Glutamatergic neuron (in vitro differentiated cells): ENCODE data around the gene CXorf38. TPM values are rescaled to one million over a fixed set of nuclear protein-coding genes. Genes with fewer than 3 reads are reported as not detected.

Source experiments
- DNase-seq: peaks from one replicate; pipeline ENCODE4 v3.0.0; 2022
- H3K27ac Mint-ChIP-seq: one replicate; pipeline ENCODE4 v1.8.0; 2020; ENCODE audit warnings: mild to moderate bottlenecking, mixed read lengths, inconsistent platforms; ENCODE audit not compliant: unreplicated experiment
- H3K27me3 Mint-ChIP-seq: one replicate; pipeline ENCODE4 v1.8.0; 2020; ENCODE audit warnings: mild to moderate bottlenecking, moderate library complexity, mixed read lengths, inconsistent platforms; ENCODE audit not compliant: unreplicated experiment
- H3K36me3 Mint-ChIP-seq: one replicate; pipeline ENCODE4 v1.8.0; 2020; ENCODE audit warnings: mild to moderate bottlenecking, mixed read lengths, inconsistent platforms; ENCODE audit not compliant: unreplicated experiment
- H3K4me1 Mint-ChIP-seq: one replicate; pipeline ENCODE4 v1.8.0; 2020; ENCODE audit warnings: mild to moderate bottlenecking, low read depth, mixed read lengths, inconsistent platforms; ENCODE audit not compliant: unreplicated experiment
- H3K4me3 Mint-ChIP-seq: one replicate; pipeline ENCODE4 v1.8.0; 2020; ENCODE audit warnings: mild to moderate bottlenecking, mixed read lengths, inconsistent platforms; ENCODE audit not compliant: unreplicated experiment
- H3K9me3 Mint-ChIP-seq: one replicate; pipeline ENCODE4 v1.8.0; 2020; ENCODE audit warnings: mild to moderate bottlenecking, moderate library complexity, mixed read lengths, inconsistent platforms; ENCODE audit not compliant: unreplicated experiment
- total RNA-seq: library from RNA; stranded (reverse); fragmentation: NEBNext Ultra II Directional; extraction: Animal tissue kit (Norgen Biotek cat#: 25700); gene quantifications from one replicate; pipeline ENCODE4 v1.2.1, GENCODE V29; 2021; ENCODE audit not compliant: unreplicated experiment
- TF ChIP-seq, protein P1 (sequence below): fragments of 200-600 bp; sonication (generic); IDR thresholded peaks from one replicate; pipeline ENCODE4 v1.5.0; 2021; ENCODE audit not compliant: partially characterized antibody, unreplicated experiment

CXorf38 gene
- total RNA-seq, 1 donor from 2014 or later: 7.8 TPM

DNA sequence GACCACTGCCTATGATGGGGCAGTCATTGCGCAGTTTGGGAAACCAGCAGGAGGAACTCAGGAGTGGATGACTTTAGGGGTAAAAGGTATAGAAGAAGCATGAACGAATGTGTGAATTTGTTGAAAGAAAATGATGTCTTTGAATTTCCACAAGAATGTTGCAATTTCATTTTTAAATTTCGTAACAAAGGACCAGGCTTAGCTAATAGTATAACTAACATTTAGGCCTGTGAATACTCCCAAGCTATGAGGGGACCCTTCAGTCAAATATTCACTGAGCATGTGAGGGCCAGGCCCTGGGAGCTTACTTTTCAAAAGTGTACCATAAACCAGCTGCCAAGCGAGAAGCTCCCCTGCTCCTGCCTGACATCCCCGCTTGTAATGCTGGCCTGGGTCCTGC lies 18.9 kb downstream of the CXorf38 start:
- H3K36me3 Mint-ChIP-seq: no peaks in the 10 kb centered on the region
- no peak overlapping the region for H3K27ac Mint-ChIP-seq
- no peak overlapping the region for H3K4me3 Mint-ChIP-seq
- no peaks in the 10 kb centered on the region for H3K27me3 Mint-ChIP-seq
- no peak for DNase-seq
- peaks cover 3% of the 10 kb centered on the region for H3K9me3 Mint-ChIP-seq
- H3K4me1 Mint-ChIP-seq: no peaks in the 10 kb centered on the region
- TF ChIP-seq, protein P1, sequence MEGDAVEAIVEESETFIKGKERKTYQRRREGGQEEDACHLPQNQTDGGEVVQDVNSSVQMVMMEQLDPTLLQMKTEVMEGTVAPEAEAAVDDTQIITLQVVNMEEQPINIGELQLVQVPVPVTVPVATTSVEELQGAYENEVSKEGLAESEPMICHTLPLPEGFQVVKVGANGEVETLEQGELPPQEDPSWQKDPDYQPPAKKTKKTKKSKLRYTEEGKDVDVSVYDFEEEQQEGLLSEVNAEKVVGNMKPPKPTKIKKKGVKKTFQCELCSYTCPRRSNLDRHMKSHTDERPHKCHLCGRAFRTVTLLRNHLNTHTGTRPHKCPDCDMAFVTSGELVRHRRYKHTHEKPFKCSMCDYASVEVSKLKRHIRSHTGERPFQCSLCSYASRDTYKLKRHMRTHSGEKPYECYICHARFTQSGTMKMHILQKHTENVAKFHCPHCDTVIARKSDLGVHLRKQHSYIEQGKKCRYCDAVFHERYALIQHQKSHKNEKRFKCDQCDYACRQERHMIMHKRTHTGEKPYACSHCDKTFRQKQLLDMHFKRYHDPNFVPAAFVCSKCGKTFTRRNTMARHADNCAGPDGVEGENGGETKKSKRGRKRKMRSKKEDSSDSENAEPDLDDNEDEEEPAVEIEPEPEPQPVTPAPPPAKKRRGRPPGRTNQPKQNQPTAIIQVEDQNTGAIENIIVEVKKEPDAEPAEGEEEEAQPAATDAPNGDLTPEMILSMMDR: no peak

DNA sequence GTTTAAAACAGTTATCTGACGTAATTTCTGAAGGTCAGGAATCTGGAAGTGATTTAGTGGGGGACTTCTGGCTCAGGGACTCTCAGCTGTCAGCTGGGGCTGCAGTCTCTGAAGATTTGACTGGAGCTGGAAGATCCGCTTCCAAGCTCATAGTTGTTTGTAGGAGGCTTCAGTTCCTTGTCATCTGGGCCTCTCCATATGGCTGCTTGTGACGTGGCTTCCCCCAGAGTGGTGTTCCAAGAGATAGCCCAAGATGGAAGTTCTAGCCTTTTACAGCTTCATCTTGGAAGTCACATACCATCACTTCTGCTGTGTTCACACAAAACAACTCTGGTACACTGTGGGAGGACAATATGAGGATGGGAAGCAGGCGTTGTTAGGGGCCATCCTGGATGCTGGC lies 22.1 kb downstream of the CXorf38 start:
- DNase-seq: no peak
- Mint-ChIP-seq H3K27me3 (no peaks in the 10 kb centered on the region), H3K27ac (no peak overlapping the region), H3K9me3 (peaks cover 4% of the 10 kb centered on the region), H3K36me3 (no peaks in the 10 kb centered on the region), H3K4me1 (peaks cover 10% of the 10 kb centered on the region), H3K4me3 (no peak overlapping the region)
- TF ChIP-seq, protein P1: no peak

DNA sequence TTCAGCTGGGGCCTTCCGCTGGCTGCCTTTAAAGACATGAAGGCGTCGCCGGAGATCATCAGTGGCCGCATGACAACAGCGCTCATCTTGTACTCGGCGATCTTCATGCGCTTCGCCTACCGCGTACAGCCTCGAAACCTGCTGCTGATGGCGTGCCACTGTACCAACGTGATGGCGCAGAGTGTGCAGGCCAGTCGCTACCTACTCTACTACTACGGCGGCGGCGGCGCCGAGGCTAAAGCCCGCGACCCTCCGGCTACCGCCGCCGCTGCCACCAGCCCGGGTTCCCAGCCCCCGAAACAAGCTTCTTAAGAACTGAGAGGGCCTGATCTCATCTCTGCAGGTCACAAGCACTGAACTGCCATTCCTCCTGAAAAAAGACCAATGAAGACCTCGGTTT lies 23.7 kb downstream of the CXorf38 start:
- no peak overlapping the region for H3K27ac Mint-ChIP-seq
- H3K9me3 Mint-ChIP-seq: peaks cover 4% of the 10 kb centered on the region
- peaks cover 10% of the 10 kb centered on the region for H3K4me1 Mint-ChIP-seq
- no peaks in the 10 kb centered on the region for H3K36me3 Mint-ChIP-seq
- TF ChIP-seq, protein P1: no peak
- no peak overlapping the region for H3K4me3 Mint-ChIP-seq
- no peaks in the 10 kb centered on the region for H3K27me3 Mint-ChIP-seq
- DNase-seq: no peak

DNA sequence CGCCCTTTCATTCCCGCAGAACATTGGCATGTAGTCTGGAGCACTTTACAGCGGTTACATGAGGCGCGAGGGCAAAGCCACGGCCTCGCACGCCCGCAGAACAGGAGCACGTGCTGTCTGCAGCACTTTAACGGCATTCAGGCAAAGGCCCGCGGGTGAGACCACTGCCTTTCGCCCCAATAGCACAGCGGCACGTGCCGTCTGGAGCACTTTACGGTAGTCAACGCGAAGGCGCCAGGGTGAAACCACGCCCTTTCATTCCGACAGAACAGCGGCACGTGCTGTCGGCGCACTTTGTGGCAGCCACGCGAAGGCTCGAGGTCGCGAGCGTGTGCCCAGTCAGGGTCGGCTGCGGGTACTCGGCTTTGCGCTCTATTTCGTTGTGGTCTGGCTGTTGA lies 24.2 kb downstream of the CXorf38 start, which contains the start of gene MPC1L:
MPC1L (plus strand) TSS at position 290 of the 398 bp plus-strand sequence. CDS start 138 bp downstream, outside the sequence.
- Mint-ChIP-seq H3K27me3 (no peaks in the 10 kb centered on the region), H3K4me1 (peaks cover 10% of the 10 kb centered on the region), H3K9me3 (peaks cover 4% of the 10 kb centered on the region), H3K4me3 (no peak within 1 kb of the TSS), H3K27ac (no peak within 1 kb of the TSS), H3K36me3 (no peaks in the 10 kb centered on the region)
- no peak for DNase-seq
- TF ChIP-seq, protein P1: no peak

DNA sequence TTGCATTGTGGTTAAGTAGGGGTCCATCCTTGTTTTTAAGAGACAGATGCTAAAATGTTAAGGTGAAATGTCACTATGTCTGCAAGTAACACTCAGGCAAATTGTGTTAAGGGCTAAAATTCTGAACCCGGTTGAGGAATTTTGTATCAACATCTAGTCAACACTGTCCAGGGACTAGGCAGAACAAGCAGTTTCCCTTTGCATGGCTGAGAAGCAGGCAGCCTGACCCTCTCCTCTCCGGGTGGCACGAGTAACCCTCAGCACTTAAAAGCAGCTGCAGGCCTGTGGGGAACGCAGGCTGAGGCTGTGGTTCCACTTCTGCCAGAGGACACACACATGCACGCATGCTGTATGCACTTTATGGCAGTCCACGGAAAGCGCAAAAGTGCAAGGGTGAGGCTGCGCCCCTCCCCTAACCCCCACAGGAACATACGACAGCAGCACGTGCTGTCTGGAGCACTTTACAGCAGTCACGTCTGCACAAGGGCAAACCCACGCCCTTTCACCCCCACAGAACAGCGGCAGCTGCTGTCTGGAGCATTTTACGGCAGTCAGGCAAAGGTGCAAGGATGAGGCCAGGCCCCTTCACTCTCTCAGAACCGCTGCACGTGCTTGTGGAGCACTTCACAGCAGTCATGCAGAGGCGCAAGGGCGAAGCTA lies 24.8 kb downstream of the CXorf38 start:
- Mint-ChIP-seq H3K4me1 (peaks cover 10% of the 10 kb centered on the region), H3K9me3 (peaks cover 4% of the 10 kb centered on the region), H3K36me3 (no peaks in the 10 kb centered on the region), H3K27me3 (no peaks in the 10 kb centered on the region), H3K4me3 (no peak overlapping the region), H3K27ac (no peak overlapping the region)
- TF ChIP-seq, protein P1: no peak
- DNase-seq: peak; percentile 22
